Activated naive CD4-positive, alpha-beta T cell (primary cell): ENCODE measurements around the gene INSR.
"Not testable (repeated sequence)": the region's sequence is repeated elsewhere in the genome, so short reads cannot be mapped to it uniquely, and the experiment has no call there.

ENCODE experiments used
- DNase-seq, 4 experiments: peaks; one replicate each; lab custom pipeline; 2025; lab: John Stamatoyannopoulos, UW

The INSR gene

DNA sequence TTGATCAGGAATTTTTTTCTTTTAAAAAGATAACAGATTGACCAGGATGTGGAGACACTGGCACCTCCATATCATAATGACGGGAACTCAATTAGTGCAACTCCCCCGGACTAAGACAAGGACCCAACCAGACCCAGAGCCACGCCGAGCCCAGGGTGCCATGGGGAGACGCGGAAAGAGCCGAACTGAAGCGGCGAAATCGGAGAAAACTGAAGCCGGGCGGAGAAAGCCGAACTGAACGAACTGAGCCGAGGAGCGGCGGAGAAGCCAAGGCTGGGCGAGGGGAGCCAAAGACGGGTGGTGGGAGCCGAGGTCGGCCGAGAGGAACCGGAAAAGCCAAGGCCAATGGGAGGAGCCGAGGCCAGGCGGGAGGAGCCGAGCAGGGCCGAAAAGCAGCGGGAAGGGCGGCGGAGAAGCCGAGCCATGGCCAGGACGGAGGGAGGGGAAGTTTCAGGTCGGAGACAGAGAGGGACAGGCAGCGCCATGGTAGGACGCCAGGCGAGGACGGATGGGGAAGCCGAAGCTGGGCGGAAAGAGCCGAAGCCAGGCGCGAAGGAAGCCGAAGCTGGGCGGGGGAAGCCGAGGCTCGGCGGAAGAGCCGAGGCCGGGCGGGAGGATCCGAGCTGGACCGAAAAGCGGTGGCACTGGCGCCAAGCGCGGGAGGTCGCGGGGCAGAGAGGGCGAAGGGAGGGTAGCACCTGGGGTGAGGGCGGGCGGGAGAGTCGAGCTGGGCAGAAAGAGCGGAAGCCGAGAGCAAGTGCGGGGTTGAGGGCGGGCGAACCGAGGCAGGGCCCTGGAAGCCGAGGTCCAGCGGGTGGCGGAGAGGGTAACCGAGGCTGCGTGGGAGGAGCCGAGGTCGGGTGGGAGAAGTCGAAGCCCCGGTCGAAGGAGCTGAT lies 195.3 kb downstream of the INSR start:
- DNase-seq, result peak; percentile 69 to 88 (median 76)

DNA sequence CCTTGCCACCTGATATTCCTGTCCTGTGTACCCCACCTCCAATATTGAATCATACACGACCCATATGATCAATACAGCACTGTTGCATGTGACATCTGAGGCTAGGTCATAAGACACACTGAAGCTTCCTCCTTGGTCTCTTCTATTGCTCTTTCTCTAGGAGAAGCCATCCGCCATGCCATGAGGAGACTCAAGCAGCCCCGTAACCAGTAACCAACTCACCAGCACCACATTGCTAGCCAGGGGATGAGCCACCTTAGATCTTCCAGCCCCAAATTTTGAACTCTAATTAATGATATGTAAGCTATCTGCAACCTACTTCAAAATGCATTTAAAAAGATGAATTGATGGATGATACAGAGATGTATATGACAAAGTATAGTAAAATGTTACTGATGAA lies 196.1 kb downstream of the INSR start:
- no peak for DNase-seq

DNA sequence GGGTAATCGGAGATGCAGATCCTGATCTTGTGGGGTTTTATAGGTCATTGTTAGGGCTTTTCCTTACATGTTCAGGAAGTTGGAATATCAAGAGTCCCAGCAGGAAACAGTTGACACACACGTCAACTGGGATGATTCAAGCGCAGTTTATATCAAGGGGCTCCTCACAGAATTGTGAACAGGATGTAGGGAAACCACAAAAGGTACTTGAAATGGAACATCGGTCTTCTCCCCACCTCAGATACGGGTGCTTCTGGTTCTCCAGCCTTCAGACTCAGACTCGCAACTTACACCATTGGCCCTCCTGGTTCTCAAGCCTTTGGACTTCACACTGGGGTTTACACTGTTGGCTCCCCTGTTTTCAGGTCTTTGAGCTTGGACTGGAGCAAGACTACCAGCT lies 205.2 kb downstream of the INSR start:
- DNase-seq, result no peak

DNA sequence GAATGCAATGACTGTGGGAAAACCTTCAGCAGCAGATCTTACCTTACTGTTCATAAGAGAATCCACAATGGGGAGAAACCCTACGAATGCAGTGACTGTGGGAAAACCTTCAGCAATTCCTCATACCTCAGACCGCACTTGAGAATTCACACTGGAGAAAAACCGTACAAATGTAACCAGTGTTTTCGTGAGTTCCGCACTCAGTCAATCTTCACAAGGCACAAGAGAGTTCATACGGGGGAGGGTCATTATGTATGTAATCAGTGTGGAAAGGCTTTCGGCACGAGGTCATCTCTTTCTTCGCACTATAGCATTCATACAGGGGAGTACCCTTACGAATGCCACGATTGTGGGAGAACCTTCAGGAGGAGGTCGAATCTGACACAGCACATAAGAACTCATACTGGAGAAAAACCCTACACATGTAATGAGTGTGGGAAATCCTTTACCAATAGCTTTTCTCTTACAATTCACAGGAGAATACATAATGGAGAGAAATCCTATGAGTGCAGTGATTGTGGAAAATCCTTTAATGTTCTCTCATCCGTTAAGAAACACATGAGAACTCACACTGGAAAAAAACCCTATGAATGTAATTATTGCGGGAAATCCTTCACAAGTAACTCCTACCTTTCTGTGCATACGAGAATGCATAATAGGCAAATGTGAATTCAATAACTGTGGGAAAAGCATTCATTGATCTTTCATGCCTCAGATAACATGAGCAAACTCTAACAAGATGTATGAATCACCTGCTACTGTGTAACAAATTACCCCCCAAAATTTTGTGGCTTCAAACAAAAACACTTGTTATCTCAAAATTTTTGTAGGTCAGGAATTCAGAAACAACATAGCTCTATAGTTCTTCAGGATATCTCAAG lies 210.9 kb downstream of the INSR start:
- no peak for DNase-seq

DNA sequence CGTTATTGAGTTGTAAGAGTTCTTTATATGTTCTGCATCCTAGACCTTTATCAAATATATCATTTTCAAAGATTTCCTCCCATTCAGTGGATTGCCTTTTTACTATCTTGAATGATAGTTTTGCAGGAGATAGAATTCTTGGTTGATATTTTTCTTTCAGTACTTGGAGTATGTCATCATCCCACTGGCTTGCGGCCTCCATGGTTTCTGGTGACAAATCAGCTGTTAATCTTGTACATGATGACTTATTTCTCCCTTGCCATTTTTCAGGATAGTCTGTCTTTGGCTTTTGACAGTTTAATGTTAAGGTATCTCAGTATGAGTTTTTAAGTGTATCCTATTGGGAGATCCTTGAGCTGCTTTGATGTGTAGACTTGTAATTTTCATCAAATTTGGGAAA lies 216.2 kb downstream of the INSR start:
- no peak for DNase-seq

DNA sequence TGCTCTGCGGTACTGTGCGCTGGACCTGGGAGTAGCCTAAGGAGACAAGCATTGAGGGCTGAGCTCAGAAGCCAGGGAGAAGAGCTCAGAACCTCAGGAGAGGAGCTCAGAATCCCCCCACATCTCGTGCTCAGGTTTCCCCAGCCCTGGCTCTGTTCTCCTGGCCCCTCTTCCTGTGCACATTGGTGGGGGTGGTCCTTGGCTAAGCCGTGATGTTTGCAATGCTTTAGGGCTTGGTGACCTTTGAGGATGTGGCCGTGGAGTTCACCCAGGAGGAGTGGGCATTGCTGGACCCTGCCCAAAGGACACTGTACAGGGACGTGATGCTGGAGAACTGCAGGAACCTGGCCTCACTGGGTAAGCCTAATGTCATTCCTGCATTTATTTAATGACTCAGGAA lies 218.1 kb downstream of the INSR start:
- no peak for DNase-seq

DNA sequence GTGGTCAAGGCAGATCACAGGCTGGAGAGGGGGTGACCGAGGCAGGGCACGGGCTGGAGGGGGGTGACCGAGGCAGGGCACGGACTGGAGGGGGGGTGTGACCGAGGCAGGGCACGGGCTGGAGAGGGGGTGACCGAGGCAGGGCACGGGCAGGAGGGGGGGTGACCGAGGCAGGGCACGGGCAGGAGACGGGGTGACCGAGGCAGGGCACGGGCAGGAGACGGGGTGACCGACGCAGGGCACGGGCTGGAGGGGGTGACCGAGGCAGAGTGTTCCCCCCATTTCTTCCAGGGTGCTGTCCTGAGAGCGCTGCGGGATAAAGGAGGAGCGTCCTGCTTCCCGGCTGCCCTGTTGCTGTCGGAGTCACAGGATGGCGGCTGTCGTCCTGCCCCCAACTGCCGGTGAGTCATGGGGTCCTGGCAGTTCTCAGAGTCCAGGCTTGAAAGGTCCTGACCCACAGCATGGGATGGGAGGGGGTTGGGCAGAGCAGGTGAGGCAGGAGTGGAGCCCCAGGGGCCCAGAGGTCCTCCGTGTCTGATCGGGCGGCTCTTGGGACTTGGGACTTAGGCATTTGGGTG lies 219.4 kb downstream of the INSR start:
- no peak for DNase-seq

DNA sequence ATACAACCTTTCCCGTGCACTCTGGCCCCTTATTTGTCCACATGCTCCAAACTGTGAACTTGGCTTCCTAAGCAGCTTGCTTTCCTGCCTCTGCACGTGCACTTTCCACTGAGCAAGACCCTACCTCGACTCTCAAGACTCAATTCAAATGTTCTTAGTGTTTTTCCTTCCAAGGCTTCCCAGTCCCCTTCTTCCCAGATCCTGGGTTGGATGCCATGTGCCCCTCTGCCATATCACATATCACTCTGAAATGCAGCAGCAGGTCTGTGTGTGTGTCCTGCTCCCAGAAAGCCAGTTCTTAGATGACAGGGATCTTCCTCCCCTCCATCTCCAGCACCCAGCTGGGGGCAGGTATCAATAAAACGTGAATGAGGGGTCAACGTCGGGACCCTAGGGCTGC lies 221.7 kb downstream of the INSR start:
- no peak for DNase-seq

DNA sequence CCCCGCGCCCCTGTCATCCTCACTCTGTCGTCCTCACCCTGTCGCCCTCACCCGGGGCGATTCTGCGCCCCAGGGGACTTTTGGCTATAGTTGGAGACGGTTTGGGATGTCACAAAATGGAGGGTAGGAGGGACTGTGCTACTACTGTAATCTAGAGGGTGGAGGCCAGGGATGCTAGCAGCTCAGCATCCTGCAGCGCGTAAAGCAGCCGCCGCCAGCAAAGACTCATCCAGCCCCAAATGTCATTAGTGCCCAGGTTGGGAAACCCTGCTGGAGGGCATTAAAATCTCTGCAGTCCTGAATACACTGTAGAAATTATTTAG lies 224.3 kb downstream of the INSR start:
- no peak for DNase-seq

DNA sequence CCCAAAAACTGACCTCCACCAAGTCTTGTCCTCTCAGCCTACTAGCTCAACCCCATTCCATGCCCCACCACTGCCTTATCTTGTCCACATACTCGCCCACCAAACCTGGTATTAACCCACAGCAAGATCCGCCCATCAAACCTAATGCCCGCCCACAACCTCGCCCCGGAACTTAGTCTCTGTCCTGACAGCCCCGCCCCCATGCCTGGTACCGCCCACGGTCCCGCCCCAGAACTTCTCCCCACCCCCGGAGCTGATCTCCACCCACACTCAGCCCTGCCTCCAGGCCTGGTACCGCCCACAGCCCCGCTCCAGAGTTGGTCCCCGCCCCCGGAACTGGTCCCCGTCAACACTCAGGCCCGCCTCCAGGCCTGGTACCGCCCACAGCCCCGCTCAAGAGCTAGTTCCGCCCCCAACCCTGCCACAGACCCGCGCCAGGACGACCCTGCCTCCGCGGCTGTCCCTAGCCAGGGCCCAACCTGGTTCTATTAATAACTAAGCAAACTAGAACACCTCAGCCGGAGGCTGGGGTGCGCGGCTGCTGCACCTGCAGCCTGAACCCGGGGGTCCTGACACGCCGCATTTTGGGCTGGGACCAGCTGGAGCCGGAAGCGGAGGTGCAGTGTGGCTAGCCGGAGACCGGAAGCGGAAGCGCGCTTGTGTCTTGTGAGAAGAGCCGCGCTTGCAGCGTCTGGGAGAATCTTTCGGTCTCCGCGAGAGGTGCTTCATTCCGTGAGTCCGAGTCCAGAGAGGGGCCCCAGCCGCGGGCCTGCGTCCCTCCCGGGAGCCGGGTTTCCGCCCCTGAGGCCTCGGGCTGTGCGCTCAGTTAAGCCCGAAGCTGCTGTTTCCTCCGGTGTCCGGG lies 224.9 kb downstream of the INSR start, which contains the start of gene ZNF557:
Gene ZNF557 (plus strand): TSS at position 662 of the 862 bp plus-strand sequence. CDS start 5,372 bp downstream, outside the sequence.
- DNase-seq, result peak; percentile 94 to 99 (median 98)

DNA sequence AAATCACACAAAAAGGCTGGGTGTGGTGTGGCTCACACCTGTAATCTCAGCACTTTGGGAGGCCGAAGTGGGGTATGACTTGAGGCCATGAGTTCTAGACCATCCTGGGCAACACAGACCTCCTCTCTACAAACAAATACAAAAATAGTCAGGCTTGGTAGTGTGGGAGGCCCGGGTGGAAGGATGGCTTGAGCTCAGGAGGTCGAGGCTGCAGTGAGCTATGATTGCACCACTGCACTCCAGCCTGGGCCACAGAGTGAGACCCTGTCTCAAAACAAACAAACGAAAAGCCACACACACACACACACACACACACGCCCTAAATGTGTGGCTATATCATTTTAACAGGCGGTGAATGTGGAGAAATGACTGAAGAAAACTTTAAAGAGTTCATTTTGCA lies 225.6 kb downstream of the INSR start:
- no peak for DNase-seq

DNA sequence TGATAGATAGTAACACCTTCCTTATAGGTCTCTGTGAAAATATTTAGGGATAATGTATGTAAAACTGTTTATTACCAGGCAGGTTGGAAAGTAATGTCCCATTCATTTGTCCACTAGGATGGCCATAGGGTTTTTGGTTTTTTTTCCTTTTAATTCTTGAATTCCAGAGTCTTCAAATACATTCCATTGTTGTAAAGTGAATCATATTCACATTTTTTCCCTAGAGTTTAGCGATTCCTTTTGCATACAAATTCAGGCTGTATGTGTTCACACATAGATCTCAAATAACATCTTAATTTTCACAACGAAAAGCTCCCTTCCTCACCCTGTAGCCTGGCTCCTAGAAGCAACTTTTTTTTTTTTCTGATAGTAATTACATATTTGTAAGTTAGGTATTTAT lies 226.5 kb downstream of the INSR start:
- DNase-seq, result no peak

DNA sequence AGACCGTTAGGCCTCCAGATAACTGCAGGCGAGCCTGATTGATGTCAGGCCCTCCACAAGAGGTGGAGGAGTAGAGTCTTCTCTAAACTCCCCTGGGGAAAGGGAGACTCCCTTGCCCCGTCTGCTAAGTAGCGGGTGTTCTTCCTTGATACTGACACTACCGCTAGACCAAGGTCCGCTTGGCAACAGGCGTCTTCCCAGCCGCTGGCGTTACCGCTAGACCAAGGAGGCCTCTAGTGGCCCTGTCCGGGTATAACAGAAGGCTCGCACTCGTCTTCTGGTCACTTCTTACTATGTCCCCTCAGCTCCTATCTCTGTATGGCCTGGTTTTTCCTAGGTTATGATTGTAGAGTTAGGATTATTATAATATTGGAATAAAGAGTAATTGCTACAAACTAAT lies 227.1 kb downstream of the INSR start:
- not testable (repeated sequence) for DNase-seq

DNA sequence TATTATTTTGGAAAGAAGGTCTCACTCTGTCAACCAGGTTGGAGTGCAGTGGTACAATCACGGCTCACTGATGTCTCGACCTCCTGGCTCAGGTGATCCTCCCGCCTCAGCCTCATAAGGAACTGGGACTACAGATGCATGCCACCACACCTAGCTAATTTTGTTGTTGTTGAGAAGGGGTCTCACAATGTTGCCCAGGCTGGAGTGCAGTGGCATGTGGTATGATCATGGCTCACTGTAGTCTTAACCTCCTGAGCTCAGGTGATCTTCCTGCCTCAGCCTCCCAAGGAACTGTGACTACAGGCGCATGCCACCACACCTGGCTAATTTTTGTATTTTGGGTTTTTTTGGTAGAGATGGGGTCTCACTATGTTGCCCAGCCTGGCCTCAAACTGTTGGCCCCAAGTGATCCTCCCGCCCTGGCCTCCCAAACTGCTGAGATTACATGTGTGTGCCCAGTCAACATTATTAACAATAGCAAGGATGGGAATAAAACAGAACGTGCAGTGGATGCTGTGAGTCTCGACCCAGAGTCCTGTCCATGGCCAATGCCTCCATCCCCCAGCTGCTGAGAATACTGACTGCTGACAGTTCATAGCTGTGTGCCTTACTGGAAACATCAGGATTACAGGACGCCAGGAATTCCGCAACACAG lies 230.3 kb downstream of the INSR start:
- DNase-seq, result no peak

DNA sequence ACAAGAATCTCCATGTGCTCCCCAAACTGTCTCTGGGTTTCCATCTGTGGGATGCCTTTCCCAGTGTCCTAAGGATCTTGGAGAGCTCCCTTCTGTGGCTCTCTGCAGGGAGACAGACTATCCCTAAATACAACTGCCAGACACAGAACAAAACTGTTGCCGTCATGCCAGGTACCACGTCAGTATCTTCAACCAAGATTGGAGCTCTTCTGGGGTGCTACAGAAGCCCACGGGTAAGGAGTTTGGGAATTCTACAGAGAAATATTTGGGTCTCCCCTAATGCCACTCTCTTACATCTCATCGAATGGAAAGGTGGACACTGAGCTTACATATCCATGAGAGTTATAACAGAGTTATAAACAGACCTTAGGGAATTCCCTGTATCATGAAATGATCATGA lies 230.9 kb downstream of the INSR start:
- DNase-seq, result no peak
